Measurements from ENCODE around the gene EYA4. TPM values are rescaled to one million over a fixed set of nuclear protein-coding genes. Genes with fewer than 3 reads are reported as not detected.

The EYA4 gene
- total and polyA plus RNA-seq, 4 donors, result 0.60 to 2.3 (median 1.5) TPM

DNA sequence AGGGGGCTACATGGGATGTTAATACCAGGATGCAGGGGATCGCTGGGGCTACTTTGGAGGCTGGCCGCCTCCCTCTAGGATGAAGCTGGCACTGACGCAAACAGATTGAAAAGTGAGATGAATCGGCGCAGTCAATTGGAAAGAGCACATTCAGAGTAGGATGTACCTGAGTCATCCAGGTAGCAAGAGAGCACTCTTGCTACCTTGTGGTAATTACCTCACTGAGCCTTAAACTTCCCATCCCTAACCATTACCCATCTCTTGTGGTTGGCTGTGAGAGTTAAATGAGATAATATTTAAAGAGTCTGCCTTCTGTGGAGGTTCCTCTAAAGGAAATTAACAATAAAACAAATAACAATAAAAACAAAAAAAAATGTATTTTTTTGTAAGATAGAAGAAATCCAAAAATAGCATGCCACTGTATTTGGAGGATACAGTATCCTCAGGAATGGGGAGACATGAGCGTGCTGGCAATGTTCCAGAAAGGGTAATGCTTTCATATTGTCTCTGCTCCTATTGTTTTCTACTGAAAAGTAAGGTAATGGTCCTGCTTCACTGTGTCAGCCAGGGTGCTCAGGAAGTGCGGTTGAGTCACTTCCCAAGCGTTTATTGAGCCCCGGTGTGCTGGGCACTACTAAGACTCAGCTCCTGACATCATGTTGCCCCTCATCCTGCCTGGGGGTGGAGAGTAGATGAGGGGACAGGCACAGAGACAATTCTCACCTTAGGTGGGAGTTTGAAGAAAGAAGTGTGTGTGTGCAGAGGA lies 301.1 kb downstream of the EYA4 start:
- H3K4me3 ChIP-seq (ENCODE audit: low read depth, low read length), result no peak overlapping the region
- H3K4me1 ChIP-seq (ENCODE audit: control insufficient read depth, insufficient read depth, low read length), result no peaks in the 10 kb centered on the region
- no peaks in the 10 kb centered on the region for H3K36me3 ChIP-seq (ENCODE audit: control insufficient read depth, insufficient read depth, low read length)
- H3K27ac ChIP-seq (ENCODE audit: low read depth, low read length), result no peak overlapping the region
- no peaks in the 10 kb centered on the region for H3K9me3 ChIP-seq (ENCODE audit: control insufficient read depth, insufficient read depth, low read length)
- WGBS (ENCODE audit: insufficient coverage), result 97% methylated on average over 6 of the region's 9 CpGs
- H3K27me3 ChIP-seq (ENCODE audit: control insufficient read depth, insufficient read depth, low read length), result no peaks in the 10 kb centered on the region
- no peak for DNase-seq (ENCODE audit: low read depth in 4 of 6, low spot score in 6 of 6)

DNA sequence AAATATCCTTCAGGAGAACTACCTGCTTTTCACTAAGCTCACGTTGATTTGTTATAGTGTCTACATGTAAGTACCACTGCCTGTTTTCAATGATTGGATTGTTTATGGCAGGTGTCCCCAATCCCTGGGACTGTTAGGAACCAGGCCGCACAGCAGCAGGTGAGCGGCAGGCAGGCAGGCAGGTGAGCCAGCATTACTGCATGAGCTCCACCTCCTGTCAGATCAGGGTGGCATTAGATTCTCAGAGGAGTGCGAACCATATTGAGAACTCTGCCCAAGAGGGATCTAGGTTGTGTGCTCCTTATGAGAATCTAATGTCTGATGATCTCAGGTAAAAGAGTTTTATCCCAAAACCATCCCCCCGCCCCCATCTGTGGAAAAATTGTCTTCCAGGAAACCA lies 303.3 kb downstream of the EYA4 start:
- H3K9me3 ChIP-seq (ENCODE audit: control insufficient read depth, insufficient read depth, low read length), result no peaks in the 10 kb centered on the region
- H3K4me3 ChIP-seq (ENCODE audit: low read depth, low read length), result no peak overlapping the region
- DNase-seq (ENCODE audit: low read depth in 4 of 6, low spot score in 6 of 6), result no peak
- H3K27ac ChIP-seq (ENCODE audit: low read depth, low read length), result no peak overlapping the region
- 85% methylated on average over 2 of the region's 5 CpGs for WGBS (ENCODE audit: insufficient coverage)
- H3K27me3 ChIP-seq (ENCODE audit: control insufficient read depth, insufficient read depth, low read length), result no peaks in the 10 kb centered on the region
- H3K4me1 ChIP-seq (ENCODE audit: control insufficient read depth, insufficient read depth, low read length), result no peaks in the 10 kb centered on the region
- no peaks in the 10 kb centered on the region for H3K36me3 ChIP-seq (ENCODE audit: control insufficient read depth, insufficient read depth, low read length)

DNA sequence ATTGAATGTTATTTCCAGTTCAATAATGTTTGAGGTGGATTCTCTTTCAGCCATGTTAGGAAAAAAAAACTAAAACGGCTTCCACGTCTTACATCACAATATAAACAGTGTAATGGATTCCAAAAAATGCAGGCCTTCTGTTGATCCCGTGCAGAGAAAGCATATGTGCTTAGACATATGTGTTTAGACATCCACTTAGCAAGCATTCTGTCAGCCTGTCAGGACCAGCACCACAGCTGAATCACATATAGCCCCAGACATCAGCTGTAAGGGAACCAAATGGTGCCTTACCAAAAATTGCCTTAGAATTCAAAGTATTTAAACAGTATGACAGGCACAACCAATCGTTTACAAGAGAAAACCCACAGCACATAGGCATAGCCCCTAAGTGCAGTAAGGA lies 304.9 kb downstream of the EYA4 start:
- no peaks in the 10 kb centered on the region for H3K9me3 ChIP-seq (ENCODE audit: control insufficient read depth, insufficient read depth, low read length)
- H3K4me1 ChIP-seq (ENCODE audit: control insufficient read depth, insufficient read depth, low read length), result no peaks in the 10 kb centered on the region
- H3K4me3 ChIP-seq (ENCODE audit: low read depth, low read length), result no peak overlapping the region
- no peaks in the 10 kb centered on the region for H3K27me3 ChIP-seq (ENCODE audit: control insufficient read depth, insufficient read depth, low read length)
- peak in 2 of 6 donors; percentile 39 to 93 for DNase-seq (ENCODE audit: low read depth in 4 of 6, low spot score in 6 of 6)
- H3K27ac ChIP-seq (ENCODE audit: low read depth, low read length), result no peak overlapping the region
- H3K36me3 ChIP-seq (ENCODE audit: control insufficient read depth, insufficient read depth, low read length), result no peaks in the 10 kb centered on the region
- WGBS (ENCODE audit: insufficient coverage), result 86% methylated on average over 1 of the region's 4 CpGs

DNA sequence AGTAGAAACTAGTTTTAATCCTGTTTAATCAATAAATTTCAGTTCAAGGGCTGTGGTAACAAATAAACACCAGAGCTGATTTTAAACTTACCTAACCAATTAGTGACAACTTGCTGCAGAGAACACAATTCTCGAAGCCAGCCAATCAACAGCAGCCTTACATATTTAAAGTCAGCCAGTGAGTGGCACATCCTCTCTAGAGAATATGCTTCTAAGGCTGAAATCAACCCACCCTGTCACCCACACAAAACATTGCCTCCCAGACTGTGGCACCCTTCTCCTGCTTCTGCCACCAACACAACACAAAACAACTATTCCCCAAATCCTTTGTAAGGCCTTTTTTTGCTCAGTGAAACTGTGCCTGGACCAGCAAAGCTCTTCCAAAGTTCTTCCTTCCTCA lies 306.0 kb downstream of the EYA4 start:
- H3K4me3 ChIP-seq (ENCODE audit: low read depth, low read length), result no peak overlapping the region
- DNase-seq (ENCODE audit: low read depth in 4 of 6, low spot score in 6 of 6), result no peak
- H3K36me3 ChIP-seq (ENCODE audit: control insufficient read depth, insufficient read depth, low read length), result no peaks in the 10 kb centered on the region
- 94% methylated on average over 1 of the region's 1 CpG for WGBS (ENCODE audit: insufficient coverage)
- H3K9me3 ChIP-seq (ENCODE audit: control insufficient read depth, insufficient read depth, low read length), result no peaks in the 10 kb centered on the region
- no peak overlapping the region for H3K27ac ChIP-seq (ENCODE audit: low read depth, low read length)
- H3K27me3 ChIP-seq (ENCODE audit: control insufficient read depth, insufficient read depth, low read length), result no peaks in the 10 kb centered on the region
- no peaks in the 10 kb centered on the region for H3K4me1 ChIP-seq (ENCODE audit: control insufficient read depth, insufficient read depth, low read length)

DNA sequence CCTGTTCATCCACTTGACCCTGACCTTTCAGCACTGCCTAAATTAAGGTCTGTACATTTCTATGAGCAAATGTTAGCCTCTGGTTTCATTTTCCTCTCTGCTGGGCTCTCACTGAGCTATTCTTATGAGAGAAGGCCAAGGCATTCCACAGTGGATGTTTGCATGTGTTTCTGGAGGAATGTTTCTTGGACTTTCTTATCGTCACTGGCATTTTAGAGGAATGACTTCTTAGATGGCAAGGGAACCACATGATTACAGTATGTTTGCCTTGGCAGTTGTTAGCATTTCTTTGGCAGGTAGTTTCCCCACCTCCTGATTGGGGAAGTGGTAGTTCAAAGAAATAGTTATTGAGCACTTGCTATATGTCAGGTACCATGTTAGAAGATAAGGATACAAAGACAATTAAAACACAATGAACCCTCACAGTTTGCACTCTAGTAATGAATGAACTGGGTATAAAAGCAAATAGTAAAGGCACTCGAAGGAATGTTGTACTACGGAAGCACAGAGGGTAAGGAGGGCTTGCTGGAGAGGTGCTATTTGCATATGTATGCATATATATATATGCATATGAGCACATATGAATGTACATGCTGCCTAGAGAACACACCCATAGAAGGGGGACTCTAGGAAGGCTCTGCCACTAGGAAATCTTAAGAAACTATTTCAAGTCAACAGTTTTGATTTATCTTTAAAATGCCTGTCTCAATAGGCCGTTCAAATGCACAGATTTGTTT lies 307.4 kb downstream of the EYA4 start:
- H3K9me3 ChIP-seq (ENCODE audit: control insufficient read depth, insufficient read depth, low read length), result no peaks in the 10 kb centered on the region
- no peaks in the 10 kb centered on the region for H3K36me3 ChIP-seq (ENCODE audit: control insufficient read depth, insufficient read depth, low read length)
- H3K27me3 ChIP-seq (ENCODE audit: control insufficient read depth, insufficient read depth, low read length), result no peaks in the 10 kb centered on the region
- WGBS (ENCODE audit: insufficient coverage), result 36% methylated on average over 1 of the region's 4 CpGs
- peak in 1 of 6 donors; percentile 7 for DNase-seq (ENCODE audit: low read depth in 4 of 6, low spot score in 6 of 6)
- H3K4me3 ChIP-seq (ENCODE audit: low read depth, low read length), result no peak overlapping the region
- no peak overlapping the region for H3K27ac ChIP-seq (ENCODE audit: low read depth, low read length)
- no peaks in the 10 kb centered on the region for H3K4me1 ChIP-seq (ENCODE audit: control insufficient read depth, insufficient read depth, low read length)

DNA sequence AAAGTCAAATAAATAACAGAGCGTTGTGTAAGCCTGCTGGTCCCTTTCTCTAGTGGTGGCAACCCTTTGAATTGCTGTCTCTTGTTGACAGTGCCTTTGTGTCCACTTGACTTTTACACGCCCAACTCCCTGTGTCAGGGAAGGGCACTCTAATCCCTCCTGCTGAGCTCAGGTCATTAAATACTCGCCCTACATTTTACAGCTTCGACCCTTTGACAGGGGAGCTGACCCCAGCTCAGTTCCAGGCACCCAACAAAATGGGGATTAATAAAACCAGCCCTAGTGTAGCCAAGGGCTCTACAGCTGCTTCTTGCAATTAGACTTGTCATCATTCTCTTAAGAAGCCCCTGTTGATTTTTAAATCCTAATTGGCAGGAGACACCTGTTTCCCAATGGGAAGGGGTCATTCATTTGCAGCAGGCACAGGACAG lies 308.2 kb downstream of the EYA4 start:
- Histone ChIP-seq H3K4me1 (ENCODE audit: control insufficient read depth, insufficient read depth, low read length) (no peaks in the 10 kb centered on the region), H3K9me3 (ENCODE audit: control insufficient read depth, insufficient read depth, low read length) (no peaks in the 10 kb centered on the region), H3K4me3 (ENCODE audit: low read depth, low read length) (no peak overlapping the region), H3K27ac (ENCODE audit: low read depth, low read length) (no peak overlapping the region), H3K36me3 (ENCODE audit: control insufficient read depth, insufficient read depth, low read length) (no peaks in the 10 kb centered on the region), H3K27me3 (ENCODE audit: control insufficient read depth, insufficient read depth, low read length) (no peaks in the 10 kb centered on the region)
- no peak for DNase-seq (ENCODE audit: low read depth in 4 of 6, low spot score in 6 of 6)
- WGBS (ENCODE audit: insufficient coverage), result 18% methylated on average over 4 of the region's 4 CpGs

DNA sequence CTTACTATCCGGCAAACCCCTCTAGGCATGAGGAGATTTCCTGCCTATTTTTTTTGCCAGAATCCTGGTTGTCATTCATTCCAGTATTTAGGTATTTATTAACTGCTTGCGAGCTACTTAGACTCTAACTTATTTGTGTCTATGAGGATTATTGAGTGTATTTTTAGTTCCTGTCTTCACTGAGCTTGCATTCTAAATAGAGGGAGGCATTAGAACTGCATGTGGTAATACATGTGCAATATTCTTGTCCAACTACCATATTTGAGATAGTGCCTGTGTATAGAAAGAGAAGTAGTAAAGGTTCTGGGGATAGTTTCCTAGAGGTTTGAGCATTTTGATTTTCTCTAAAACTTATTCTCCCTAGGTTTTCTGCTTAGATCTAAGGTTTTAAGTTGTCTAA lies 308.9 kb downstream of the EYA4 start:
- no peak overlapping the region for H3K4me3 ChIP-seq (ENCODE audit: low read depth, low read length)
- H3K4me1 ChIP-seq (ENCODE audit: control insufficient read depth, insufficient read depth, low read length), result no peaks in the 10 kb centered on the region
- H3K27me3 ChIP-seq (ENCODE audit: control insufficient read depth, insufficient read depth, low read length), result no peaks in the 10 kb centered on the region
- no peaks in the 10 kb centered on the region for H3K9me3 ChIP-seq (ENCODE audit: control insufficient read depth, insufficient read depth, low read length)
- WGBS (ENCODE audit: insufficient coverage), result no CpG with 5 or more reads among the region's 2 CpGs
- H3K27ac ChIP-seq (ENCODE audit: low read depth, low read length), result no peak overlapping the region
- no peak for DNase-seq (ENCODE audit: low read depth in 4 of 6, low spot score in 6 of 6)
- no peaks in the 10 kb centered on the region for H3K36me3 ChIP-seq (ENCODE audit: control insufficient read depth, insufficient read depth, low read length)

DNA sequence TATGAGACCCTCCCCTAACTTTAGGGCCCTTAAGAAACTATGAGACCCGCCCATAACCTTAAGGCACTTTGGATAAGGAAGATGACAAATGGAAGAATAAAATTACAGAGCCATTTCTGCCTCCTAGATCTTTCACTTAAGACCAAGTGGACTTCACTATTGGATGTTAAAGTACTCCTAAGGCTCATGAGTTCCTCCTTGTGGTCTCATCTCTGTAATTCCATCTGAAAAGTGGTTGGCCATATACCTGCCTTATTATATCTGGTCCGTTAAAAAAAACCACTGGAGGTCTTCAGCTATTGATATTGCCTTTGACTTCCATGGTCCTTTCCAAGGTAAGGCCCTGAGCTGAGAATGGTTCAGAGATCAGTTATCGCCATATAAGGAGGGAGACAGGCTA lies 310.3 kb downstream of the EYA4 start:
- no peaks in the 10 kb centered on the region for H3K9me3 ChIP-seq (ENCODE audit: control insufficient read depth, insufficient read depth, low read length)
- H3K27ac ChIP-seq (ENCODE audit: low read depth, low read length), result no peak overlapping the region
- 100% methylated on average over 2 of the region's 3 CpGs for WGBS (ENCODE audit: insufficient coverage)
- DNase-seq (ENCODE audit: low read depth in 4 of 6, low spot score in 6 of 6), result no peak
- no peaks in the 10 kb centered on the region for H3K4me1 ChIP-seq (ENCODE audit: control insufficient read depth, insufficient read depth, low read length)
- no peaks in the 10 kb centered on the region for H3K36me3 ChIP-seq (ENCODE audit: control insufficient read depth, insufficient read depth, low read length)
- H3K27me3 ChIP-seq (ENCODE audit: control insufficient read depth, insufficient read depth, low read length), result no peaks in the 10 kb centered on the region
- H3K4me3 ChIP-seq (ENCODE audit: low read depth, low read length), result no peak overlapping the region

DNA sequence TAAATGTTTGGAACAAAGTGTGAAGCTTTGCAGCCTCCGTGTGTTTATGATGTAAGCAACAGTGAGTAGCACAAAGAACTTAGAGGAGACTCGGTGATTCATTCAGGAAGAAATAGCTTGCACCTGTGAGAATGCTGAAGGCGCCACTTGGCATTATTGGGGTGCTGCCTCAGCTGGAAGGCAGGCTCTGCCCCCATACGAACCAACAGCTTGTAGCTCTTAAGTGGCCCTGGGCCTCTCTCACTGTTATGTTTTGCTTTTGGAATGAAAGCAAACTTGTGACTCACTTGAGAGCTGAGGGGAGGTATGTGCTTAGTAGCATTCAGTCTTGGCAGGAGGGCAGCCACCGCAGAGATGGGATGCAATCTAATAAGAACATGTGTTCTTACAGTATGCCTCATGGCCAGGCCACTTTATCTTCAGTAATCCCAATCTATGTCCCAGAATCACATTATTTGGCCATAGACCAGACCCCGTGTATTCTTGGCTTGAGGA lies 310.7 kb downstream of the EYA4 start:
- Histone ChIP-seq H3K36me3 (ENCODE audit: control insufficient read depth, insufficient read depth, low read length) (no peaks in the 10 kb centered on the region), H3K27me3 (ENCODE audit: control insufficient read depth, insufficient read depth, low read length) (no peaks in the 10 kb centered on the region), H3K4me1 (ENCODE audit: control insufficient read depth, insufficient read depth, low read length) (no peaks in the 10 kb centered on the region), H3K27ac (ENCODE audit: low read depth, low read length) (no peak overlapping the region), H3K9me3 (ENCODE audit: control insufficient read depth, insufficient read depth, low read length) (no peaks in the 10 kb centered on the region), H3K4me3 (ENCODE audit: low read depth, low read length) (no peak overlapping the region)
- peak in 2 of 6 donors; percentile 4 to 33 for DNase-seq (ENCODE audit: low read depth in 4 of 6, low spot score in 6 of 6)
- WGBS (ENCODE audit: insufficient coverage), result 68% methylated on average over 5 of the region's 6 CpGs

Data from spinal cord (tissue), 10 donors.